IPS-18a (cell line): Measurements from ENCODE around the gene SOCS1.
"Not testable (repeated sequence)": the region's sequence is repeated elsewhere in the genome, so short reads cannot be mapped to it uniquely, and the experiment has no call there.

ENCODE experiments used
- H3K27ac ChIP-seq: one replicate; pipeline ENCODE4 v1.5.1; 2013; ENCODE audit warnings: low read length
- H3K27me3 ChIP-seq: one replicate; pipeline ENCODE4 v1.6.1; 2013; ENCODE audit warnings: mild to moderate bottlenecking, low read length; ENCODE audit not compliant: control insufficient read depth, insufficient read depth
- H3K36me3 ChIP-seq: one replicate; pipeline ENCODE4 v1.6.1; 2013; ENCODE audit warnings: low read depth, low read length; ENCODE audit not compliant: control insufficient read depth
- H3K4me1 ChIP-seq: one replicate; pipeline ENCODE4 v1.6.1; 2013; ENCODE audit warnings: low read depth, low read length; ENCODE audit not compliant: control insufficient read depth
- H3K4me3 ChIP-seq: one replicate; pipeline ENCODE4 v1.5.1; 2013; ENCODE audit warnings: low read length
- H3K9ac ChIP-seq: one replicate; pipeline ENCODE4 v1.6.1; 2013; ENCODE audit warnings: mild to moderate bottlenecking, low read length, moderate library complexity
- H3K9me3 ChIP-seq: one replicate; pipeline ENCODE4 v1.6.1; 2013; ENCODE audit warnings: low read depth, low read length; ENCODE audit not compliant: control insufficient read depth

The SOCS1 gene

GRCh38 chr16:11224894-11225676 lies 30.9 kb downstream of the SOCS1 start:
- H3K27ac ChIP-seq = no peak overlapping the region
- no peak overlapping the region for H3K9ac ChIP-seq

GRCh38 chr16:11224096-11224893 lies 31.7 kb downstream of the SOCS1 start:
- Histone ChIP-seq H3K27me3 (no peaks in the 10 kb centered on the region), H3K9ac (no peak overlapping the region), H3K4me3 (no peak overlapping the region), H3K9me3 (no peaks in the 10 kb centered on the region), H3K4me1 (no peaks in the 10 kb centered on the region), H3K27ac (no peak overlapping the region), H3K36me3 (no peaks in the 10 kb centered on the region)

More at GRCh38 chr16:11224894-11225676, 30.9 kb downstream of the SOCS1 start:
- Histone ChIP-seq H3K4me1 (no peaks in the 10 kb centered on the region), H3K36me3 (no peaks in the 10 kb centered on the region), H3K9me3 (no peaks in the 10 kb centered on the region), H3K27me3 (no peaks in the 10 kb centered on the region), H3K4me3 (no peak overlapping the region)

- not testable (repeated sequence) for H3K27ac ChIP-seq, H3K27me3 ChIP-seq, H3K9ac ChIP-seq, H3K36me3 ChIP-seq, H3K4me1 ChIP-seq, H3K4me3 ChIP-seq, H3K9me3 ChIP-seq
Observed at GRCh38 chr16:11220507-11220906, 35.5 kb downstream of the SOCS1 start.

GRCh38 chr16:11219178-11219577 lies 36.8 kb downstream of the SOCS1 start:
- H3K9ac ChIP-seq = no peak overlapping the region
- H3K9me3 ChIP-seq = peaks cover 4% of the 10 kb centered on the region
- no peak overlapping the region for H3K4me3 ChIP-seq
- no peaks in the 10 kb centered on the region for H3K36me3 ChIP-seq
- H3K27ac ChIP-seq = no peak overlapping the region
- H3K4me1 ChIP-seq = no peaks in the 10 kb centered on the region
- no peaks in the 10 kb centered on the region for H3K27me3 ChIP-seq

- H3K36me3 ChIP-seq = no peaks in the 10 kb centered on the region
- no peaks in the 10 kb centered on the region for H3K27me3 ChIP-seq
- no peak overlapping the region for H3K27ac ChIP-seq
- H3K4me3 ChIP-seq = no peak overlapping the region
- no peak overlapping the region for H3K9ac ChIP-seq
- peaks cover 4% of the 10 kb centered on the region for H3K9me3 ChIP-seq
- H3K4me1 ChIP-seq = no peaks in the 10 kb centered on the region
Observed at GRCh38 chr16:11218604-11218962, 37.4 kb downstream of the SOCS1 start.

- Histone ChIP-seq H3K4me1 (no peaks in the 10 kb centered on the region), H3K9ac (no peak overlapping the region), H3K36me3 (no peaks in the 10 kb centered on the region), H3K27me3 (no peaks in the 10 kb centered on the region), H3K27ac (no peak overlapping the region), H3K4me3 (no peak overlapping the region), H3K9me3 (peaks cover 4% of the 10 kb centered on the region)
Observed at GRCh38 chr16:11217651-11218603, 38.1 kb downstream of the SOCS1 start.

- no peaks in the 10 kb centered on the region for H3K36me3 ChIP-seq
- no peak overlapping the region for H3K9ac ChIP-seq
- H3K4me3 ChIP-seq = no peak overlapping the region
- peaks cover 4% of the 10 kb centered on the region for H3K9me3 ChIP-seq
- no peak overlapping the region for H3K27ac ChIP-seq
- H3K4me1 ChIP-seq = no peaks in the 10 kb centered on the region
- H3K27me3 ChIP-seq = no peaks in the 10 kb centered on the region
Observed at GRCh38 chr16:11215935-11216556, 40.0 kb downstream of the SOCS1 start.

- Histone ChIP-seq H3K9me3 (peaks cover 3% of the 10 kb centered on the region), H3K27ac (no peak overlapping the region), H3K9ac (no peak overlapping the region), H3K4me3 (no peak overlapping the region), H3K27me3 (no peaks in the 10 kb centered on the region), H3K36me3 (no peaks in the 10 kb centered on the region), H3K4me1 (no peaks in the 10 kb centered on the region)
Observed at GRCh38 chr16:11213799-11214198, 42.2 kb downstream of the SOCS1 start.

- Histone ChIP-seq H3K27ac (no peak overlapping the region), H3K4me3 (no peak overlapping the region), H3K9me3 (no peaks in the 10 kb centered on the region), H3K36me3 (no peaks in the 10 kb centered on the region), H3K9ac (no peak overlapping the region), H3K27me3 (no peaks in the 10 kb centered on the region), H3K4me1 (no peaks in the 10 kb centered on the region)
Observed at GRCh38 chr16:11213373-11213772, 42.6 kb downstream of the SOCS1 start.

GRCh38 chr16:11212798-11213196 lies 43.2 kb downstream of the SOCS1 start:
- no peak overlapping the region for H3K9ac ChIP-seq
- no peaks in the 10 kb centered on the region for H3K9me3 ChIP-seq
- H3K27me3 ChIP-seq = no peaks in the 10 kb centered on the region
- no peaks in the 10 kb centered on the region for H3K4me1 ChIP-seq
- no peaks in the 10 kb centered on the region for H3K36me3 ChIP-seq
- no peak overlapping the region for H3K4me3 ChIP-seq
- no peak overlapping the region for H3K27ac ChIP-seq
